GM13977 (cell line): Measurements from ENCODE around the gene RACK1.
A peak's percentile ranks its signal among the peaks of the same experiment; 100 is the strongest.

Experiments used
- DNase-seq: peaks from one replicate; pipeline ENCODE4 v3.0.0; 2012; ENCODE audit warnings: low spot score
- in situ Hi-C: fragments of 300-500 bp; cut with MboI; formaldehyde crosslinking; loops from one replicate; pipeline ENCODE4 v1.12.0; 2022; ENCODE audit warnings: low sequenced_read_pairs, low pct_unique_long_range_greater_than_20kb, mixed read lengths, inconsistent platforms; ENCODE audit not compliant: unreplicated experiment
- TF ChIP-seq, protein P1 (sequence below): IDR thresholded peaks from 2 replicates; pipeline ENCODE4 v1.5.1; 2012; ENCODE audit warnings: mild to moderate bottlenecking, control low read depth; ENCODE audit not compliant: insufficient read depth; ENCODE audit errors: extremely low read depth, missing control alignments

RACK1 gene

GRCh38 chr5:181190711-181191525 lies 52.8 kb downstream of the RACK1 start:
- DNase-seq: no peak
- in situ Hi-C loops: no loop called here
- TF ChIP-seq, protein P1, sequence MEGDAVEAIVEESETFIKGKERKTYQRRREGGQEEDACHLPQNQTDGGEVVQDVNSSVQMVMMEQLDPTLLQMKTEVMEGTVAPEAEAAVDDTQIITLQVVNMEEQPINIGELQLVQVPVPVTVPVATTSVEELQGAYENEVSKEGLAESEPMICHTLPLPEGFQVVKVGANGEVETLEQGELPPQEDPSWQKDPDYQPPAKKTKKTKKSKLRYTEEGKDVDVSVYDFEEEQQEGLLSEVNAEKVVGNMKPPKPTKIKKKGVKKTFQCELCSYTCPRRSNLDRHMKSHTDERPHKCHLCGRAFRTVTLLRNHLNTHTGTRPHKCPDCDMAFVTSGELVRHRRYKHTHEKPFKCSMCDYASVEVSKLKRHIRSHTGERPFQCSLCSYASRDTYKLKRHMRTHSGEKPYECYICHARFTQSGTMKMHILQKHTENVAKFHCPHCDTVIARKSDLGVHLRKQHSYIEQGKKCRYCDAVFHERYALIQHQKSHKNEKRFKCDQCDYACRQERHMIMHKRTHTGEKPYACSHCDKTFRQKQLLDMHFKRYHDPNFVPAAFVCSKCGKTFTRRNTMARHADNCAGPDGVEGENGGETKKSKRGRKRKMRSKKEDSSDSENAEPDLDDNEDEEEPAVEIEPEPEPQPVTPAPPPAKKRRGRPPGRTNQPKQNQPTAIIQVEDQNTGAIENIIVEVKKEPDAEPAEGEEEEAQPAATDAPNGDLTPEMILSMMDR: peak; percentile 45

- TF ChIP-seq, protein P1: no peak
- in situ Hi-C loops: no loop called here
- no peak for DNase-seq
Measured at GRCh38 chr5:181189962-181190710, 53.6 kb downstream of the RACK1 start.

DNA sequence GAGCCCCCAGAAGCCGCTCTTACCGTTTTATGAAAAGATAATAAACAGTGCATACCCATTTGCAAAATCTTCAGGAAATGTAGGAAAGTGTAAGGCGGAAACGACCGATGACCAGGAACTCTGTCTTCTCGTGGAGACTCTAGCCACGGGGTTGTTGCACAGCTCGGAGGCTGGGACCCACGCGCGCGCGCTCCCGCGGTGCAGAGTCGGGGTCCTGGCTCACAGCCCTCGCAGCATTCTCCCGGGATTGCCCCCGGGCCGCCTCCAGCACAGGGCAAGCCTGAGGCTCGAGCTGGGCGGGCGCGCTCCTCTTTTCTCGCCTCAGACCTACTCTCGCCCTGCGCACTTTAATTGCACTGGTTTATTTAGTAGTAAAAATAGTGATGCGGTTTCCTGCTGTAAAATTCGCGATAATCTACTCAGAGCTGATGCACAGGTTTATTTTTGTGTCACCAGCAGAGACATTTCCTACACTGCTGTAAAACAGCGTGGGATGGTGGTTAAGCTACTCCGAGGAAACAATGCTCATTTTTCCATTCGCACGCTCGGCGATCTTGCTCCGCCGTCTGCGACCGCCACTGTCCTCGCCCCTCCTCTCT lies 54.2 kb downstream of the RACK1 start:
- TF ChIP-seq, protein P1: no peak
- in situ Hi-C loops: no loop called here
- DNase-seq: no peak

- in situ Hi-C loops: no loop called here
- DNase-seq: no peak
Measured at GRCh38 chr5:181188700-181189362, 54.9 kb downstream of the RACK1 start.

GRCh38 chr5:181187500-181188213 lies 56.0 kb downstream of the RACK1 start:
- TF ChIP-seq, protein P1: no peak
- DNase-seq: no peak
- in situ Hi-C loops: no loop called here

More at GRCh38 chr5:181188700-181189362, 54.9 kb downstream of the RACK1 start:
- TF ChIP-seq, protein P1: no peak
